NCI-H1417 treated with DMSO at 0.1 percent for 48 hours (cell line): ENCODE results near the gene KRTAP3-2.
"Not testable (repeated sequence)": the region's sequence is repeated elsewhere in the genome, so short reads cannot be mapped to it uniquely, and the experiment has no call there.

Experiments used
- DNase-seq: peaks from one replicate; lab custom pipeline; 2025; lab: John Stamatoyannopoulos, UW

Gene KRTAP3-2

DNA sequence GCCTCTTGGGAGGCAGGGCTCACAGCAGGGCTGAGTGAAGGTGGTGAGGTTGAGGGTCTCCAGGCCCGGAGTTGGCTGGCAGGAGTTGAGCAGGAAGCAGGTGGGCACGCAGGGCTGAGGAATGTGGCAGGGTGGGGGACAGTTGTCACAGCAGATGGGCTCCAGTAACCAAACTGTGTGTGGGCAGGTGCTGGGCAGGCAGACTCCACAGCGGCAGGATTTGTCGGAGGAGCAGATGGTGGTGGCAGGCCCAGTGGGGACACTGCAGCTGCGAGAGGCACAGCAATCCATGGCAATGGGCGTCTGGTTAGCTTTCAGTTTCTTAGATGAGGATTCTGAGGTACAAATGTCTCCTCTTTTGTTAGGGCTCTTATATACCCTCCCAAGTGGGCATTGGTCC lies at the start of gene KRTAP3-2:
Gene KRTAP3-2 (minus strand): TSS at position 344 of the 400 bp plus-strand sequence. CDS start 53 bp downstream, at position 291.
- DNase-seq, result not testable (repeated sequence)

DNA sequence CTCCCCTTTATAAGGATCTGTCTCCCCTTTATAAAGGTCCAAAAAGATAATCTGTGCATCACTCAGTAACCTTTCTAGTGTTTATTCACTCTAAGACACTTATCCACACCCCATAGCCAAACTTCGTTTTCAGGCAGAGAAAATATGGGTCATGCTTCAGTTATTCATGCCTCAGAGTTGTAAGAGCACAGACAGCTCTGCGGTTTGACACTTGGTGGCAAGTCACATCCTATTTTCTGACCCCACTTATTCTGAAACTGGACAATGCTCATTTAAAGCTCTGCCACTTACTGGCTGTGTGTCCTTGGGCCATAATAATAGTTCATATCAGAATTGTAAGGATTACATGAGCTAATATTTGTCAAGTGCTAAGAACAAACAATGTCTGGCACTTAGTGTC lies 49.4 kb upstream of the KRTAP3-2 start:
- DNase-seq, result no peak

- DNase-seq, result no peak
Observed at GRCh38 chr17:41048441-41048840, 48.7 kb upstream of the KRTAP3-2 start.

DNA sequence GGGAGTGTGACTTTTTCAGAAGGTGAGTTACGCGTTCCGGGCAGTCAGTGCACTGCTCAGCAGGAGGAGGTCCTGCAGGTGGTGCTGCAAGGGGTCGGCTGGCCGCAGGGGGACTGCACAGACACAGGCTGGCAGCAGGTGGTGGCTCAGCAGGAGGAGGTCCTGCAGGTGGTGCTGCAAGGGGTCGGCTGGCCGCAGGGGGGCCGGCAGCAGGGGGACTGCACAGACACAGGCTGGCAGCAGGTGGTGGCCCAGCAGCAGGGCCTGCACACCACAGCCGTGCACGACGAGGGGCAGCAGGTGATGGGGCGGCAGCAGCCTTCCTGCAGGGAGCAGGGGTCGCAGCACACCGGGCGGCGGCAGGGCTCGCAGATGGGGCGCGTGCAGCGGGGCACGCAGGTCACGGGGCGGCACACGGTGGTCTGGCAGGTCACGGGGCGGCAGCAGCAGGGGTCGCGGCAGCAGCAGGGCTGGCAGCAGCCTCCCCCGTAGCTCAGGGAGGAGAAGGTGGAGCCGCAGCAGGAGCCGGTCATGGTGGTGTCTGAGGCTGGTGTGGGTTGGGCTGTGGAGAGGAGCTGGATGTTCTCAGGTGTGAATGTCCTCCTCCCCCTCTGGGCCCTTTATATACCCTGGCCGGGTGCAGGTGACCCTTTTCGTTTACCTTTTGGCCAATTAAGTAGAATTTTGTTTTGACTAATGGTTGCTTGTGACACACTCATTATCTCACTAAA lies 47.2 kb upstream of the KRTAP3-2 start, which contains the start of gene KRTAP2-1:
Gene KRTAP2-1 (minus strand): TSS at position 582 of the 731 bp plus-strand sequence. CDS start 49 bp downstream, at position 533.
- DNase-seq, result not testable (repeated sequence)

GRCh38 chr17:41042953-41043352 lies 43.2 kb upstream of the KRTAP3-2 start:
- no peak for DNase-seq

GRCh38 chr17:41040783-41041571 lies 41.3 kb upstream of the KRTAP3-2 start, which contains the start of gene KRTAP1-1:
KRTAP1-1 (minus strand) TSS chr17:41041450; CDS start chr17:41041397, 53 bp downstream.
- not testable (repeated sequence) for DNase-seq

DNA sequence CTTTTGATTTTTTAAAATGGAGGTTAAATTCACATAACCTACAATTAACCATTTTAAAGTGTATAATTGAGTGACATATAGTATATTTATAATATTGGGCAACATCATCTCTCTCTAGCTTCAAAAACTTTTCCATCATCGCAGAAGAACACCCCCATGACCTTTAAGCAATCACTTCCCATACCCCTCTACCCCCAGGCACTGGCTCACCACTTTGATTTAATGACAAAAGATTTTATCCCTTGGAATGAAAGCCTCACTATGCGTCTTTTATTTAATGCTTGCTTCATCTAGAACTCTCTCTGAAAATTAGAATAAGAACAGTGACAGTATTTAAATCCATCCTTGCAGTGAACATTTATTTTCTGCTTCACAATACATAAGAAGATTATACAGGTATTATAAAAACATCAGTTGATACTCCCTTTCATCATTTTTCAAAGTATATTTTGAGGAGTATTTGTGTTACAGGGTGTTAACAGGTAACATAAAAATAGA lies 38.2 kb upstream of the KRTAP3-2 start:
- no peak for DNase-seq

DNA sequence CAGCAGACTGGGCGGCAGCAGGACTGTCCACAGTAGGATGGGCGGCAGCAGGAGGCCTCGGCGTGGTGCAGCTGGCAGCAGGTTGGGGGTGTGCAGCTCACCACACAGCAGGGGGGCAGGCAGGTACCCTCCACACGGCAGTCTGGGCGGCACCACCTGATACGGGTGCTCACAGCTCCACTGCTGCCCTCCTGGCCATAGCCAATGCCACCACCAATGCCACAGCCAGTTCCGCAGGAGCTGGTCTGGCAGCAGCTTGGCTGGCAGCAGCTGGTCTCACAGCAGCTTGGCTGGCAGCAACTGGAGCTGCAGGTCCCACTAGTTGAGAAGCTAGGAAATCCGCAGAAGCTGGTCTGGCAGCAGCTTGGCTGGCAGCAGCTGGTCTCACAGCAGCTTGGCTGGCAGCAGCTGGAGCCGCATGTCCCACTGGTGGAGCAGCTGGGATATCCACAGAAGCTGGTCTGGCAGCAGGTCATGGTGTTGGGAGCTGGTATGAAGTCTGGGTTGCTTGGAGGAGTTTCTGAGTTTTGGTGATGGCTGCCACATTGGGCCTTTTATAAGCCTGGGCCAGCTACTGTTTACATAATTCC lies 34.7 kb upstream of the KRTAP3-2 start, which contains the start of gene KRTAP1-3:
Gene KRTAP1-3 (minus strand): TSS at position 529 of the 590 bp plus-strand sequence. CDS start 53 bp downstream, at position 476.
- DNase-seq, result not testable (repeated sequence)

DNA sequence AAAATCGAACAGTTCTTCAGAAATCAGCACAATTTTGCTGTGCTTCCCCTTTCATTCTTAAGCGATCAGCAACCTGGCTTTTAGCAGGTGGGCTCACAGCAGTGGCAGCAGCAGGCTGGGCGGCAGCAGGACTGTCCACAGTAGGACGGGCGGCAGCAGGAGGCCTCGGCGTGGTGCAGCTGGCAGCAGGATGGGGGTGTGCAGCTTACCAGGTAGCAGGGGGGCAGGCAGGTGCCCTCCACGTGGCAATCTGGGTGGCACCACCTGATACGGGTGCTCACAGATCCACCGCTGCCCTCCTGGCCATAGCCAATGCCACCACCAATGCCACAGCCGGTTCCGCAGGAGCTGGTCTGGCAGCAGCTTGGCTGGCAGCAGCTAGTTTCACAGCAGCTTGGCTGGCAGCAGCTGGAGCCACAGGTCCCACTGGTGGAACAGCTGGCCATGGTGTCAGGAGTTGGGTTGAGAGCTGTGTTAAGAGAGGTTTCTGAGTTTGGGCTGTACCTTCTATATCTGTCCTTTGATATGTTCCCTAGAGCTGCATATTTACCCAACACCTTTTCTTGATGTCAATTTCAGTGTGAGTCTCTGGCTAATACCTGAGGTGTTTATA lies 30.0 kb upstream of the KRTAP3-2 start, which contains the start of gene KRTAP1-4:
Gene KRTAP1-4 (minus strand): TSS at position 563 of the 613 bp plus-strand sequence. CDS start 117 bp downstream, at position 446.
- DNase-seq, result no peak

DNA sequence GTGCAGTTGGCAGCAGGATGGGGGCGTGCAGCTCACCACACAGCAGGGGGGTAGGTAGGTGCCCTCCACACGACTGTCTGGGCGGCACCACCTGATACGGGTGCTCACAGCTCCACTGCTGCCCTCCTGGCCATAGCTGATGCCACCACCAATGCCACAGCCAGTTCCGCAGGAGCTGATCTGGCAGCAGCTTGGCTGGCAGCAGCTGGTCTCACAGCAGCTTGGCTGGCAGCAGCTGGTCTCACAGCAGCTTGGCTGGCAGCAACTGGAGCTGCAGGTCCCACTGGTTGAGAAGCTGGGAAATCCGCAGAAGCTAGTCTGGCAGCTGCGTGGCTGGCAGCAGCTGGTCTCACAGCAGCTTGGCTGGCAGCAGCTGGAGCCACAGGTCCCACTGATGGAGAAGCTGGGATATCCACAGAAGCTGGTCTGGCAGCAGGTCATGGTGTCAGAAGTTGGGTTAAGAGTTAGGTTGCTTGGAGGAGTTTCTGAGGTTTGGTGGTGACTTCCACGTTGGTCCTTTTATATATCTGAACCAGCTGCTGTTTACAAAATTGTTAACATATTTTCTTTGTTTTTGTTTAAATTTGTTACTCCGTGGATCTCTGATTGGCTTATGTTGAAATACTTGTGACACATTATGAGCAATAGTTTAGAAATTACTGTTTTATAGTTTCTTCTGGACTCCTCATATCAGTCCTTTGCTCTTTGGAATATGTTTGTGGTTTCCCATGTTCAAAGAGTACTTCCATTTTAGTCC lies 27.2 kb upstream of the KRTAP3-2 start, which contains the start of gene KRTAP1-5:
Gene KRTAP1-5 (minus strand): TSS at position 494 of the 757 bp plus-strand sequence. CDS start 53 bp downstream, at position 441.
- DNase-seq, result no peak

GRCh38 chr17:41024697-41025096 lies 25.0 kb upstream of the KRTAP3-2 start:
- no peak for DNase-seq

DNA sequence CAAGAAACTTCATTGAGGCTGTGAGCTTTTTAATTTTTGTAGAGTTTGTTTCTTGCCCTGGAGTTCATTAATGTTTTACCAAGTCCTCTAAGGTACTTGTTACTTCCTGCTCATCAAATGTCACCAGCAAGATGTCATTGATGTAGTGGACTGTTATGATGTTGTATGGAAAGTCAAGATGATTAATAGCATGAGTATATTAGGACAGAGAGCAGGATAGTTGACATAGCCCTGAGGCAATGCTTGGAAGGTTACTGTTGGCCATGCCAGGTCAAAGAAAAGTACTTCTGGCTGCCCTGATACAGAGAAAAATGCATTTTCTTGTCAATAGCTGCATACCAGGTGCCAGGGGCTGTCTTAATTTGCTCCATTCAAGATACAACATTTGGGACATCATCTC lies 20.6 kb upstream of the KRTAP3-2 start:
- DNase-seq, result no peak

GRCh38 chr17:41019415-41019814 lies 19.7 kb upstream of the KRTAP3-2 start:
- no peak for DNase-seq

DNA sequence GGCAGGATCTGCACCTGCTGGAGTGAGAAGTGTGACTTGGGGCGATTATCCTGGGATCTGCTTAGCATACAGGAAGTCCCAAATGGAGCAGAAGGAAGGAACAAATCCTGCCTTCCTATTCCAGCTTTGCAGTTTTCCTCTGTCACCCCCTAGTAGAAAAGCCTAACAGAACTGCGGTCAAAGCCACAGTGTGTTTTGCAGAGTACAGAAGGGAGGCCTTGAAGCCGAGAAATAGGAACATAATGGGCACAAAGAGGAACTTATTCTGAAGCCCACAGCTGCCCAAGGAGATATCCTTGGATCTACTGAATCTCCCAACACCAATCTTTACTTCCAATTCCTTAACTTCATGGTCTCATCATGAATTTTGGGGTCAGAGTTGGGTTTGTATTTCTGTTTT lies 18.8 kb upstream of the KRTAP3-2 start:
- no peak for DNase-seq

- no peak for DNase-seq
Observed at GRCh38 chr17:41016578-41017215, 17.0 kb upstream of the KRTAP3-2 start.

GRCh38 chr17:41015454-41015853 lies 15.7 kb upstream of the KRTAP3-2 start:
- no peak for DNase-seq

GRCh38 chr17:41013606-41014005 lies 13.9 kb upstream of the KRTAP3-2 start:
- DNase-seq, result no peak

GRCh38 chr17:41013181-41013580 lies 13.5 kb upstream of the KRTAP3-2 start:
- no peak for DNase-seq

DNA sequence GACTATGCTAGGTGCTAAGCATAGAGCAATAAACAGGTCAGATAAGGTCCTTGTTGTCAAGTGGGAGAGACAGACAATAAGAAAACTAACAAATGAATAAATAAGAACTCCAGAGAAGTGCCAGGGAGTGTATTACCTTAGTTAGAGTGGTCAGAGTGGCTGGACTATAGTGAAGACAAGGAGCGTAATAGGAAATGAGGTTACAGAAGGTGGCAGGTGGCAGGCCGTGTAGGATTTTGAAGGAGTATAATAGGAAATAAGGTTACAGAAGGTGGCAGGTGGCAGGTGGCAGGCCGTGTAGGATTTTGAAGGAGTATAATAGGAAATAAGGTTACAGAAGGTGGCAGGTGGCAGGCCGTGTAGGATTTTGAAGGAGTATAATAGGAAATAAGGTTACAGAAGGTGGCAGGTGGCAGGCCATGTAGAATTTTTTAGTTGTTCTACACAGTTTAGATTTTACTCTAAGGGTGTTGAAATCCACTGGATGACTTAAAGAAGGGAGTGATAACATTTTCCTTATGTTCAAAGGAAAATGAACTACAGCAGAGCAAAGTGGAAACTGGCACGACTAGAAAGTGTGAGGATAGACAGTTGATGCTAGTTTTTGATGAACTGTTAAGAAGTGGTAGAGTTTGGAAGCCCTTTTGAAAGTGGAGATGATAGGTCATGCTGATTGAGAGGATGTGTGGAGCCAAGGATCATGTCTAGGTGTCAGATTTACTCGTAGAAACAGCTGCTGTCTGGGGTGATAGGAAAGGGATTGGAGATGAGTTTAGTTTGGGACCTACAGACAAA lies 12.8 kb upstream of the KRTAP3-2 start:
- DNase-seq, result no peak
